Thymus (tissue), 11 donors: ENCODE data around the gene SPSB3. TPM values are rescaled to one million over a fixed set of nuclear protein-coding genes. Genes with fewer than 3 reads are reported as not detected.

Experiments used
- DNase-seq, 9 donors: peaks; one replicate each; pipeline ENCODE4 v3.0.0-alpha.2; 2013; ENCODE audit warnings: low spot score in 9 of 9, low read depth in 6 of 9, missing footprints in 1 of 9
- H3K27ac ChIP-seq, 2 donors: one replicate each; pipeline ENCODE4 v1.5.1; 2013; ENCODE audit warnings: control low read depth in 1 of 2, low read depth in 1 of 2, low read length in 1 of 2, mild to moderate bottlenecking in 1 of 2, moderate library complexity in 1 of 2
- H3K27me3 ChIP-seq, 2 donors: one replicate each; pipeline ENCODE4 v1.5.1; 2013; ENCODE audit warnings: low read length in 1 of 2; ENCODE audit not compliant: control insufficient read depth in 2 of 2, insufficient read depth in 1 of 2
- H3K36me3 ChIP-seq, 2 donors: one replicate each; pipeline ENCODE4 v1.5.1; 2013; ENCODE audit warnings: low read length in 1 of 2, mild to moderate bottlenecking in 1 of 2, moderate library complexity in 1 of 2; ENCODE audit not compliant: control insufficient read depth in 2 of 2, insufficient read depth in 2 of 2
- H3K4me1 ChIP-seq, 2 donors: one replicate each; pipeline ENCODE4 v1.5.1; 2013; ENCODE audit warnings: low read length in 2 of 2; ENCODE audit not compliant: control insufficient read depth in 2 of 2, insufficient read depth in 2 of 2
- H3K4me3 ChIP-seq, 2 donors: one replicate each; pipeline ENCODE4 v1.5.1; 2013; ENCODE audit warnings: low read length in 2 of 2, control low read depth in 1 of 2, mild to moderate bottlenecking in 1 of 2
- H3K9me3 ChIP-seq, 2 donors: one replicate each; pipeline ENCODE4 v1.5.1; 2013; ENCODE audit warnings: low read length in 1 of 2, mild to moderate bottlenecking in 1 of 2; ENCODE audit not compliant: control insufficient read depth in 2 of 2, insufficient read depth in 1 of 2
- WGBS: extraction: QIAGEN DNeasy Blood & Tissue Kit; methylation state at CpG from one replicate; pipeline ENCODE4 v1.1.7; 2013; 5-methylcytosine and 5-hydroxymethylcytosine counted together
- polyA plus RNA-seq: library from polyadenylated mRNA; stranded (reverse); fragments of 200-250 nt; gene quantifications from one replicate; pipeline ENCODE4 v1.2.3, GENCODE V29; 2013
- total RNA-seq: library from RNA; stranded (reverse); fragments of 120-200 nt; gene quantifications from one replicate; pipeline ENCODE4 v1.2.4, GENCODE V29; 2013
- donor health status: healthy.

Gene SPSB3
- total and polyA plus RNA-seq, 2 donors: 68.1 to 282 TPM

- Histone ChIP-seq H3K4me3 (no peak overlapping the region), H3K27me3 (no peaks in the 10 kb centered on the region), H3K4me1 (peaks cover 3% of the 10 kb centered on the region in 2 donors), H3K36me3 (peaks cover 75 to 85% of the 10 kb centered on the region in 2 donors), H3K9me3 (no peaks in the 10 kb centered on the region), H3K27ac (no peak overlapping the region)
- 96% methylated on average over 22 of the region's 22 CpGs for WGBS
- DNase-seq: no peak
These were observed 16.5 kb downstream of the SPSB3 start for GRCh38 chr16:1765826-1766225.

DNA sequence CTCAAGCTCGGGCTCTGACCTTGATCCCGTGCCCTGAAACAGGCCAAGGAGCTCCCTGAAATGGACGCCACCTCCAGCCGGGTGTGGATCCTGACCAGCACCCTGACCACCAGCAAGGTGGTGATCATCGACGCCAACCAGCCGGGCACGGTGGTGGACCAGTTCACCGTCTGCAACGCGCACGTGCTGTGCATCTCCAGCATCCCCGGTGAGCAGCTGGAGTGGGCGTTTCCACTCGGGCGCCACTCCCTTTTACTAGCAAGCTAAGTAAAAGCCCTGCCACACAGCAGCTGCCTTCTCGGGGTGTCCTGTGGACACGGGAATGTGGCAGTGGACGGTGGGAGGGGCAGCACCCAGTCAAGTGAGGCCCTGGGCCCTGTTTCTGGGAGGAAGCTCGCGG, 17.4 kb downstream of the SPSB3 start:
- H3K4me1 ChIP-seq: no peaks in the 10 kb centered on the region
- no peaks in the 10 kb centered on the region for H3K27me3 ChIP-seq
- no peak overlapping the region for H3K4me3 ChIP-seq
- DNase-seq: no peak
- WGBS: 98% methylated on average over 21 of the region's 21 CpGs
- H3K9me3 ChIP-seq: no peaks in the 10 kb centered on the region
- no peak overlapping the region for H3K27ac ChIP-seq
- H3K36me3 ChIP-seq: peaks cover 77 to 94% of the 10 kb centered on the region in 2 donors

GRCh38 chr16:1763521-1764511, 18.6 kb downstream of the SPSB3 start:
- 93% methylated on average over 81 of the region's 81 CpGs for WGBS
- Histone ChIP-seq H3K4me3 (no peak overlapping the region), H3K4me1 (no peaks in the 10 kb centered on the region), H3K27me3 (no peaks in the 10 kb centered on the region), H3K27ac (no peak overlapping the region), H3K9me3 (no peaks in the 10 kb centered on the region), H3K36me3 (peaks cover 74 to 95% of the 10 kb centered on the region in 2 donors)
- no peak for DNase-seq

GRCh38 chr16:1762879-1763520, 19.4 kb downstream of the SPSB3 start:
- Histone ChIP-seq H3K36me3 (peaks cover 73 to 94% of the 10 kb centered on the region in 2 donors), H3K9me3 (no peaks in the 10 kb centered on the region), H3K4me3 (no peak overlapping the region), H3K27me3 (no peaks in the 10 kb centered on the region), H3K27ac (no peak overlapping the region), H3K4me1 (no peaks in the 10 kb centered on the region)
- DNase-seq: no peak
- WGBS: 98% methylated on average over 24 of the region's 24 CpGs

GRCh38 chr16:1762196-1762878, 20.0 kb downstream of the SPSB3 start:
- 98% methylated on average over 30 of the region's 30 CpGs for WGBS
- H3K4me1 ChIP-seq: no peaks in the 10 kb centered on the region

GRCh38 chr16:1761751-1762150, 20.6 kb downstream of the SPSB3 start:
- Histone ChIP-seq H3K27me3 (no peaks in the 10 kb centered on the region), H3K36me3 (peaks cover 64 to 88% of the 10 kb centered on the region in 2 donors), H3K27ac (no peak overlapping the region), H3K4me1 (no peaks in the 10 kb centered on the region), H3K9me3 (no peaks in the 10 kb centered on the region), H3K4me3 (no peak overlapping the region)
- no peak for DNase-seq
- WGBS: 98% methylated on average over 15 of the region's 15 CpGs

More at GRCh38 chr16:1762196-1762878, 20.0 kb downstream of the SPSB3 start:
- Histone ChIP-seq H3K4me3 (no peak overlapping the region), H3K36me3 (peaks cover 70 to 94% of the 10 kb centered on the region in 2 donors), H3K27me3 (no peaks in the 10 kb centered on the region), H3K27ac (no peak overlapping the region), H3K9me3 (no peaks in the 10 kb centered on the region)
- DNase-seq: no peak

GRCh38 chr16:1760911-1761310, 21.5 kb downstream of the SPSB3 start:
- Histone ChIP-seq H3K36me3 (peaks cover 59 to 80% of the 10 kb centered on the region in 2 donors), H3K9me3 (no peaks in the 10 kb centered on the region), H3K27me3 (no peaks in the 10 kb centered on the region), H3K4me3 (no peak overlapping the region), H3K27ac (no peak overlapping the region), H3K4me1 (no peaks in the 10 kb centered on the region)
- 94% methylated on average over 15 of the region's 15 CpGs for WGBS
- DNase-seq: no peak

GRCh38 chr16:1759511-1759910, 22.9 kb downstream of the SPSB3 start:
- no peak for DNase-seq
- WGBS: 99% methylated on average over 21 of the region's 21 CpGs
- H3K36me3 ChIP-seq: peaks cover 52 to 72% of the 10 kb centered on the region in 2 donors
- H3K27ac ChIP-seq: no peak overlapping the region
- no peak overlapping the region for H3K4me3 ChIP-seq
- no peaks in the 10 kb centered on the region for H3K9me3 ChIP-seq
- no peaks in the 10 kb centered on the region for H3K4me1 ChIP-seq
- no peaks in the 10 kb centered on the region for H3K27me3 ChIP-seq
